Breast epithelium (tissue), 3 donors: ENCODE results near the gene COL4A5.

Experiments
- CTCF ChIP-seq, 3 donors: fragments of 450-650 bp; IDR thresholded peaks; one replicate each; pipeline ENCODE4 v1.5.1; 2016 to 2017; ENCODE audit warnings: antibody characterized with exemption in 3 of 3, mild to moderate bottlenecking in 3 of 3, moderate library complexity in 3 of 3
- POLR2A ChIP-seq: fragments of 450-650 bp; IDR thresholded peaks from one replicate; pipeline ENCODE4 v1.6.1; 2016; ENCODE audit warnings: antibody characterized with exemption, mild to moderate bottlenecking, moderate library complexity

- no peak for TF ChIP-seq POLR2A
- TF ChIP-seq CTCF (IDR thresholded peaks at IDR 0.05) = no peak
These were observed 257.1 kb downstream of the COL4A5 start for GRCh38 chrX:108696690-108697089.
